ENCODE data around the gene PACS1.

PACS1 gene

GRCh38 chr11:66259225-66259624 lies 189.2 kb downstream of the PACS1 start:
- Histone ChIP-seq H3K9ac (ENCODE audit: low read length) (no peak overlapping the region), H3K27me3 (ENCODE audit: control insufficient read depth, insufficient read depth, low read length) (no peaks in the 10 kb centered on the region), H3K4me3 (ENCODE audit: low read length) (no peak overlapping the region), H3K36me3 (ENCODE audit: control insufficient read depth, insufficient read depth, low read length) (peaks cover 11% of the 10 kb centered on the region), H3K4me1 (ENCODE audit: control insufficient read depth, insufficient read depth, low read length) (peaks cover 4% of the 10 kb centered on the region), H3K27ac (ENCODE audit: low read depth, low read length) (no peak overlapping the region)

- Histone ChIP-seq H3K27me3 (ENCODE audit: control insufficient read depth, insufficient read depth, low read length) (no peaks in the 10 kb centered on the region), H3K27ac (ENCODE audit: low read depth, low read length) (no peak overlapping the region), H3K4me3 (ENCODE audit: low read length) (no peak overlapping the region), H3K36me3 (ENCODE audit: control insufficient read depth, insufficient read depth, low read length) (peaks cover 13% of the 10 kb centered on the region), H3K4me1 (ENCODE audit: control insufficient read depth, insufficient read depth, low read length) (peaks cover 4% of the 10 kb centered on the region), H3K9ac (ENCODE audit: low read length) (no peak overlapping the region)
These were observed 189.9 kb downstream of the PACS1 start for GRCh38 chr11:66259956-66260355.

DNA sequence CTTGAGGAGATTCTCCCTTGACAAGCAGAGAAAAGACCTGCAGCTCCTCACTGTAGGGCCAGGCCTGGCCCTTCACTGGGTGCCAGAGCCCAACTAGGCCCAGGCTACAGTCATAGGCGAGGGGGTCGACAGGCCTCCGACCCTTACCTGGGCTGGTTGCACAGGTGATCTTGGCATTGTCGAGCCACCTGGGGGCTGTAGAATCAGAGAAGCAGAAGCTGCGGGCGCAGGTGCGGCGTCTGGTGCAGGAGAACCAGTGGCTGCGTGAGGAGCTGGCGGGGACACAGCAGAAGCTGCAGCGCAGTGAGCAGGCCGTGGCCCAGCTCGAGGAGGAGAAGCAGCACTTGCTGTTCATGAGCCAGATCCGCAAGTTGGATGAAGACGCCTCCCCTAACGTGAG lies 191.5 kb downstream of the PACS1 start:
- no peak overlapping the region for H3K9ac ChIP-seq (ENCODE audit: low read length)
- peaks cover 13% of the 10 kb centered on the region for H3K36me3 ChIP-seq (ENCODE audit: control insufficient read depth, insufficient read depth, low read length)
- H3K27ac ChIP-seq (ENCODE audit: low read depth, low read length), result no peak overlapping the region
- no peak overlapping the region for H3K4me3 ChIP-seq (ENCODE audit: low read length)
- peaks cover 5% of the 10 kb centered on the region for H3K4me1 ChIP-seq (ENCODE audit: control insufficient read depth, insufficient read depth, low read length)
- no peaks in the 10 kb centered on the region for H3K27me3 ChIP-seq (ENCODE audit: control insufficient read depth, insufficient read depth, low read length)

GRCh38 chr11:66262191-66262590 lies 192.1 kb downstream of the PACS1 start:
- no peak overlapping the region for H3K27ac ChIP-seq (ENCODE audit: low read depth, low read length)
- peaks cover 13% of the 10 kb centered on the region for H3K36me3 ChIP-seq (ENCODE audit: control insufficient read depth, insufficient read depth, low read length)
- H3K4me3 ChIP-seq (ENCODE audit: low read length), result no peak overlapping the region
- H3K9ac ChIP-seq (ENCODE audit: low read length), result no peak overlapping the region
- peaks cover 10% of the 10 kb centered on the region for H3K4me1 ChIP-seq (ENCODE audit: control insufficient read depth, insufficient read depth, low read length)
- H3K27me3 ChIP-seq (ENCODE audit: control insufficient read depth, insufficient read depth, low read length), result no peaks in the 10 kb centered on the region

- Histone ChIP-seq H3K4me3 (ENCODE audit: low read length) (no peak overlapping the region), H3K36me3 (ENCODE audit: control insufficient read depth, insufficient read depth, low read length) (peaks cover 13% of the 10 kb centered on the region), H3K9ac (ENCODE audit: low read length) (no peak overlapping the region), H3K4me1 (ENCODE audit: control insufficient read depth, insufficient read depth, low read length) (peaks cover 10% of the 10 kb centered on the region), H3K27me3 (ENCODE audit: control insufficient read depth, insufficient read depth, low read length) (no peaks in the 10 kb centered on the region), H3K27ac (ENCODE audit: low read depth, low read length) (no peak overlapping the region)
These were observed 192.6 kb downstream of the PACS1 start for GRCh38 chr11:66262696-66263095.

DNA sequence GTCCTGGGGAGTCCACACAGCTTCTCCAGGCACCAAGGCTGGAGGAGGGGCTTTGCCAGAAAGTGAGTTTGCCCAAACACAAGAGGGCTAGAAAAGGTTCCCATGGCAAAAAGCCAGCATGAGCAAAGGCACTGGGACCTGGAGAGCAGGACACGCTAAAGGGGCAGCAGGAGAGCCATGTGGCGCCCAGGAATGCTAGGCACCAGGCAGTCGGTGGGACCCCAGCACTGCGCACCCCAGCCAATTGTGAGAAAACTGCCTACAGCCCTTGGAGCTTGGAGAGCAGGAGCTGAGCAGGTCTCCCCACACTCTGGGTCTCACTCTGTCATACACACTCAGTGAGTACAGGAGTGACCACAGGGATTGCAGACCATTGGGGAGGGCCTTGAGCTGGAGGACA lies 193.2 kb downstream of the PACS1 start:
- no peak overlapping the region for H3K27ac ChIP-seq (ENCODE audit: low read depth, low read length)
- no peak overlapping the region for H3K4me3 ChIP-seq (ENCODE audit: low read length)
- H3K9ac ChIP-seq (ENCODE audit: low read length), result no peak overlapping the region
- no peaks in the 10 kb centered on the region for H3K27me3 ChIP-seq (ENCODE audit: control insufficient read depth, insufficient read depth, low read length)
- peaks cover 10% of the 10 kb centered on the region for H3K4me1 ChIP-seq (ENCODE audit: control insufficient read depth, insufficient read depth, low read length)
- peaks cover 13% of the 10 kb centered on the region for H3K36me3 ChIP-seq (ENCODE audit: control insufficient read depth, insufficient read depth, low read length)

DNA sequence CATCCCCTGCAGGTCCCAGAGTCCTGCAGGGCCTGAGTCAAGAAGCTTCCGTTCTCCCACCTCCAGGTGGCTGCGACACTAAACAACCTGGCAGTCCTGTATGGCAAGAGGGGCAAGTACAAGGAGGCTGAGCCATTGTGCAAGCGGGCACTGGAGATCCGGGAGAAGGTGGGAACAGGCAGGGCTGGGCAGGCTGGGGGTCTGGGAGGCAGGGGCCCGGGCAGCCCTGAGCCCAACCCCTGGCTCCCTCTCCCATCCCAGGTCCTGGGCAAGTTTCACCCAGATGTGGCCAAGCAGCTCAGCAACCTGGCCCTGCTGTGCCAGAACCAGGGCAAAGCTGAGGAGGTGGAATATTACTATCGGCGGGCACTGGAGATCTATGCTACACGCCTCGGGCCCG lies 193.7 kb downstream of the PACS1 start:
- Histone ChIP-seq H3K9ac (ENCODE audit: low read length) (no peak overlapping the region), H3K27ac (ENCODE audit: low read depth, low read length) (no peak overlapping the region), H3K4me1 (ENCODE audit: control insufficient read depth, insufficient read depth, low read length) (peaks cover 6% of the 10 kb centered on the region), H3K27me3 (ENCODE audit: control insufficient read depth, insufficient read depth, low read length) (no peaks in the 10 kb centered on the region), H3K36me3 (ENCODE audit: control insufficient read depth, insufficient read depth, low read length) (peaks cover 13% of the 10 kb centered on the region), H3K4me3 (ENCODE audit: low read length) (no peak overlapping the region)

- Histone ChIP-seq H3K4me1 (ENCODE audit: control insufficient read depth, insufficient read depth, low read length) (peaks cover 9% of the 10 kb centered on the region), H3K9ac (ENCODE audit: low read length) (no peak overlapping the region), H3K27ac (ENCODE audit: low read depth, low read length) (no peak overlapping the region), H3K4me3 (ENCODE audit: low read length) (no peak overlapping the region), H3K27me3 (ENCODE audit: control insufficient read depth, insufficient read depth, low read length) (no peaks in the 10 kb centered on the region), H3K36me3 (ENCODE audit: control insufficient read depth, insufficient read depth, low read length) (peaks cover 13% of the 10 kb centered on the region)
These were observed 194.3 kb downstream of the PACS1 start for GRCh38 chr11:66264383-66264782.

- Histone ChIP-seq H3K4me3 (ENCODE audit: low read length) (no peak overlapping the region), H3K27ac (ENCODE audit: low read depth, low read length) (no peak overlapping the region), H3K27me3 (ENCODE audit: control insufficient read depth, insufficient read depth, low read length) (no peaks in the 10 kb centered on the region), H3K36me3 (ENCODE audit: control insufficient read depth, insufficient read depth, low read length) (peaks cover 13% of the 10 kb centered on the region), H3K4me1 (ENCODE audit: control insufficient read depth, insufficient read depth, low read length) (peaks cover 13% of the 10 kb centered on the region), H3K9ac (ENCODE audit: low read length) (no peak overlapping the region)
These were observed 194.8 kb downstream of the PACS1 start for GRCh38 chr11:66264914-66265313.

DNA sequence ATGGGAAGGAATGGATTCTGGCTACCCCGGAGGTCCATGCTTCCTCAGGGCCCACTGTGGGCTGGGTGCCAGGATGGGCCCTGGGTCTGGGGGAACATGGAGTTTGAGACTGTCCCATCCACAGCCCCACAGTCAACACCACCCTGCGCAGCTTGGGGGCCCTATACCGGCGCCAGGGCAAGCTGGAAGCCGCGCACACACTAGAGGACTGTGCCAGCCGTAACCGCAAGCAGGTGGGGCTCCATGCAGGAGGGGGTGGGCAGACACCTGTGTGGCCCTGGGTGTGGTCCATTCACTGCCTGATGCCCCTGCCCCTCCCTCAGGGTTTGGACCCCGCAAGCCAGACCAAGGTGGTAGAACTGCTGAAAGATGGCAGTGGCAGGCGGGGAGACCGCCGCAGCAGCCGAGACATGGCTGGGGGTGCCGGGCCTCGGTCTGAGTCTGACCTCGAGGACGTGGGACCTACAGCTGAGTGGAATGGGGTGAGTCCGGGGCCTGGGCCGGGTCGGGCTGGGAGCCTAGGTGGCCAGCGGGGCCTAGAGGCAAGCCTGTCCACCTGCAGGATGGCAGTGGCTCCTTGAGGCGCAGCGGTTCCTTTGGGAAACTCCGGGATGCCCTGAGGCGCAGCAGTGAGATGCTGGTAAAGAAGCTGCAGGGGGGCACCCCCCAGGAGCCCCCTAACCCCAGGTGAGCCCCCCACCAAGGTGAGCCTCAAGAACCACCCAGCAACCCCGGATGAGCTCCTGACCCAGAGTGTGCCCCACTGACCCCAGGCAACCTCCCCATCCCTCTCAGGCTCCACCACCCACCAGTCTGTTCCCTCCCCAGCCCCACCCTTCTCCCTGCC lies 195.7 kb downstream of the PACS1 start:
- Histone ChIP-seq H3K4me3 (ENCODE audit: low read length) (no peak overlapping the region), H3K36me3 (ENCODE audit: control insufficient read depth, insufficient read depth, low read length) (peaks cover 9% of the 10 kb centered on the region), H3K4me1 (ENCODE audit: control insufficient read depth, insufficient read depth, low read length) (peaks cover 14% of the 10 kb centered on the region), H3K27ac (ENCODE audit: low read depth, low read length) (no peak overlapping the region), H3K9ac (ENCODE audit: low read length) (no peak overlapping the region), H3K27me3 (ENCODE audit: control insufficient read depth, insufficient read depth, low read length) (no peaks in the 10 kb centered on the region)

GRCh38 chr11:66266378-66267038 lies 196.4 kb downstream of the PACS1 start:
- Histone ChIP-seq H3K4me3 (ENCODE audit: low read length) (peak overlapping the region; percentile 79), H3K27ac (ENCODE audit: low read depth, low read length) (peak overlapping the region; percentile 95), H3K9ac (ENCODE audit: low read length) (no peak overlapping the region), H3K27me3 (ENCODE audit: control insufficient read depth, insufficient read depth, low read length) (no peaks in the 10 kb centered on the region), H3K4me1 (ENCODE audit: control insufficient read depth, insufficient read depth, low read length) (peaks cover 14% of the 10 kb centered on the region), H3K36me3 (ENCODE audit: control insufficient read depth, insufficient read depth, low read length) (peaks cover 9% of the 10 kb centered on the region)

DNA sequence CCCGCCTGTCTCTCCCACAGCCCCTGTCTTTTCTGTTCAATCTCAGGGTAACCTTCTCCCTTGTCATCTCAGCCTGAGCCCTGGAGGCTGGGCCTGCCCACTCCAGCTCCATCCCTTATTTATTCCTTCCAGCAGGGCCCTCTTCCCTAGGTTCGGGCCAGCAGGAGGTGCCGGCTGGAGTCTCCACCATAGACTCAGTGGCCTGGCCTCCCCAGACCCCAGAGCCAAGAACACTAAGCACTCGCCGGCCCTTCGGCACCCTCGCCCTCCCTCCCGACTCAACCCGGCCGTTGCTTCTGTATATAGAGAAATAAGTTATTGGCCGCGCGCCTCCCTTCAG lies 196.9 kb downstream of the PACS1 start:
- no peaks in the 10 kb centered on the region for H3K27me3 ChIP-seq (ENCODE audit: control insufficient read depth, insufficient read depth, low read length)
- peak overlapping the region; percentile 95 for H3K27ac ChIP-seq (ENCODE audit: low read depth, low read length)
- no peak overlapping the region for H3K9ac ChIP-seq (ENCODE audit: low read length)
- H3K4me1 ChIP-seq (ENCODE audit: control insufficient read depth, insufficient read depth, low read length), result peaks cover 14% of the 10 kb centered on the region
- peak overlapping the region; percentile 79 for H3K4me3 ChIP-seq (ENCODE audit: low read length)
- H3K36me3 ChIP-seq (ENCODE audit: control insufficient read depth, insufficient read depth, low read length), result peaks cover 9% of the 10 kb centered on the region
